ENCODE data around the gene PSD2.

Gene PSD2

DNA sequence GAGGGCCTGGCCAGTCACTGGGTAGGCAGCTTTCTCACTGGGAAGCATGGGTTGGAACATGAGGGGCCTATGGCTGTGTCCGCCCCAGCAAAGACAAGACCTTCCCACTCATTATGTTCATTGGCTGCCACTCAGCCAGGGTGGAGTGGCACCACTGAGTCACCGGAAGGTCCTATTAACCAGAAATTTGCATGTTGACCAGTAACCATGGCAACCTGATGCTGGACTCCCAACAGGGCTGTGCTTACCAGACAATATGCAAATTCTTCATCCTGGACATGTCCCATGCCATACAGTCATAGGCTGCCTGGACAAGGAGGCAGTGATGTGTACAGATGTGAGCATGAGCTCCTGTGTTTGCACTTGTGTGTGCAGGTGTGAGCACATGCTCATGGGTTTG lies 66.7 kb downstream of the PSD2 start:
- DNase-seq (ENCODE audit: low spot score), result no peak
- in situ Hi-C loops (cut with MboI; ENCODE audit: low sequenced_read_pairs, unreplicated experiment), result no loop called here
- TF ChIP-seq, protein P1, sequence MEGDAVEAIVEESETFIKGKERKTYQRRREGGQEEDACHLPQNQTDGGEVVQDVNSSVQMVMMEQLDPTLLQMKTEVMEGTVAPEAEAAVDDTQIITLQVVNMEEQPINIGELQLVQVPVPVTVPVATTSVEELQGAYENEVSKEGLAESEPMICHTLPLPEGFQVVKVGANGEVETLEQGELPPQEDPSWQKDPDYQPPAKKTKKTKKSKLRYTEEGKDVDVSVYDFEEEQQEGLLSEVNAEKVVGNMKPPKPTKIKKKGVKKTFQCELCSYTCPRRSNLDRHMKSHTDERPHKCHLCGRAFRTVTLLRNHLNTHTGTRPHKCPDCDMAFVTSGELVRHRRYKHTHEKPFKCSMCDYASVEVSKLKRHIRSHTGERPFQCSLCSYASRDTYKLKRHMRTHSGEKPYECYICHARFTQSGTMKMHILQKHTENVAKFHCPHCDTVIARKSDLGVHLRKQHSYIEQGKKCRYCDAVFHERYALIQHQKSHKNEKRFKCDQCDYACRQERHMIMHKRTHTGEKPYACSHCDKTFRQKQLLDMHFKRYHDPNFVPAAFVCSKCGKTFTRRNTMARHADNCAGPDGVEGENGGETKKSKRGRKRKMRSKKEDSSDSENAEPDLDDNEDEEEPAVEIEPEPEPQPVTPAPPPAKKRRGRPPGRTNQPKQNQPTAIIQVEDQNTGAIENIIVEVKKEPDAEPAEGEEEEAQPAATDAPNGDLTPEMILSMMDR (IDR thresholded peaks at IDR 0.05; ENCODE audit: borderline replicate concordance, control extremely low read depth, extremely low read depth, insufficient read depth, missing control alignments), result no peak

DNA sequence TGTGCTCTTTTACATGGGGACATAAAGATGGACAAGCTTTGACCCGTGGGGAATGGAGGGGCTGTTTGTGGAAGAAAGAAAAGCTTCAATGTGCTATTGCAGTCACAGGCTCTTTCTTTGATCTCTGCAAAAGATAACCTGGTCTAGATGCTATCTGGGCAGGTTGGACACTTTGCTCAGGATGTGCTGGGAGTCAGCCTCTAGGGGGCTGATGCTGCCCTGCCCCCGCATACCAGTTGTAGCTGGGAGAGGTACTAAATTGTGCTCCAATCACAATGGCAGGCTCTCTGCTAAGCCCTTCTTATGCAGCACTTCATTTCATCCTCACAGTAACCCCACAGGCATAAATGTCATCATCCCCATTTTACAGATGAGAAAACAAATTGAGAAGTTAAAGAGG lies 67.2 kb downstream of the PSD2 start:
- in situ Hi-C loops (cut with MboI; ENCODE audit: low sequenced_read_pairs, unreplicated experiment), result no loop called here
- TF ChIP-seq, protein P1 (IDR thresholded peaks at IDR 0.05; ENCODE audit: borderline replicate concordance, control extremely low read depth, extremely low read depth, insufficient read depth, missing control alignments), result no peak
- DNase-seq (ENCODE audit: low spot score), result no peak

DNA sequence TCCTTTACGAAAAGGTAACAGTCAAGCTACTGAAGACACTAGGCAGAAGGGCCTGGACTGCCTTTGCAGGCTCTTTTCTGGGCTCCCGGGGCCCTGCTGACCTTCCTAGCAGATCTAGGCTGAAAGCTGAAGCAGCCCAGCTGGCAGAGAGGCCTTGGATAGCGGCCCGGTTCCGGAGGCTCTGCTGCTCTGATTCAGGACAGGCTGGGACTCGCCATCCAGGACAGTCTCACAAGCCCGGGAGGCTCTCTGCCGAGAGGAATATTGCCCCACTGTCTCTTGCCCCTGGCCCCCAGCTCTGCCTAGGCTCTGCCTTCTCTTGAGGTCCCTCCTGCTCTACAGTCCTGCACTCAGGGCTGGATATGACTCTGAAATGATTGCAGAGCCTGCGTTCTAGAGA lies 67.8 kb downstream of the PSD2 start:
- TF ChIP-seq, protein P1 (IDR thresholded peaks at IDR 0.05; ENCODE audit: borderline replicate concordance, control extremely low read depth, extremely low read depth, insufficient read depth, missing control alignments), result no peak
- in situ Hi-C loops (cut with MboI; ENCODE audit: low sequenced_read_pairs, unreplicated experiment), result no loop called here
- no peak for DNase-seq (ENCODE audit: low spot score)

DNA sequence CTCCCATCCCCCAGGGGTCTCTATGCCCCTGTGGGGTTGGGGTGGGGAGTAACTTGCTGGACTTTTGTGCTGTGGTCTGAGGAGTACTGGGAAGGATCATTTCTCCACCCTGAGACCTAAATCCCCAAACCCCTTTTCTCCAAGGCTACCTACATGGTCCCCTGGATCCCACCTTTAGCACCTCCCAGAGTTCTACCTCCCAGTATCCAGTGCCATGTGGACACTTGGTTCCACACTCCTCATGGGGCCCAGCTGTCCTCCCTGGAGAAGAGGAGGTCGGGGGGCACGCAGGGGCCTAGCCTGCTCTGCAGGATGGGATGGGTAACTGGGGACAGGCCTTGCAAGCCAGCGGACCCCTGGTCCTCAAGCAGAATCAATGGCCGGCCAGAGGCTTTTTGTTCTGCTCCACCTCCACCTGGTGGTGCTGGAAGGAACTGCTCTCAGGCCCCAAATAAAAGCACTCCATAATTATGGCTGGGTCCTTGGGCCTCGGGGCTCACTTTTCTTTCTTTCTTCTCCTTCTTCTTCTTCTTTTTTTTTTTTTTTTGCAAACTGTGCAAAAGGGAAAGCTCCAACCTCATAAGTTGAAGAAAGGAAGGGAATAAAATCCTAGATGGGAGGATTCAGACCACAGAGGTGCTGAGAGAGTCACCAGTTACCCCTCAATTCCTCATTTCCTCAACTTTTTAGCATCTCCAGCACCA lies 68.4 kb downstream of the PSD2 start:
- DNase-seq (ENCODE audit: low spot score), result peak; percentile 86
- in situ Hi-C loops (cut with MboI; ENCODE audit: low sequenced_read_pairs, unreplicated experiment), result no loop called here
- TF ChIP-seq, protein P1 (IDR thresholded peaks at IDR 0.05; ENCODE audit: borderline replicate concordance, control extremely low read depth, extremely low read depth, insufficient read depth, missing control alignments), result peak; percentile 86

DNA sequence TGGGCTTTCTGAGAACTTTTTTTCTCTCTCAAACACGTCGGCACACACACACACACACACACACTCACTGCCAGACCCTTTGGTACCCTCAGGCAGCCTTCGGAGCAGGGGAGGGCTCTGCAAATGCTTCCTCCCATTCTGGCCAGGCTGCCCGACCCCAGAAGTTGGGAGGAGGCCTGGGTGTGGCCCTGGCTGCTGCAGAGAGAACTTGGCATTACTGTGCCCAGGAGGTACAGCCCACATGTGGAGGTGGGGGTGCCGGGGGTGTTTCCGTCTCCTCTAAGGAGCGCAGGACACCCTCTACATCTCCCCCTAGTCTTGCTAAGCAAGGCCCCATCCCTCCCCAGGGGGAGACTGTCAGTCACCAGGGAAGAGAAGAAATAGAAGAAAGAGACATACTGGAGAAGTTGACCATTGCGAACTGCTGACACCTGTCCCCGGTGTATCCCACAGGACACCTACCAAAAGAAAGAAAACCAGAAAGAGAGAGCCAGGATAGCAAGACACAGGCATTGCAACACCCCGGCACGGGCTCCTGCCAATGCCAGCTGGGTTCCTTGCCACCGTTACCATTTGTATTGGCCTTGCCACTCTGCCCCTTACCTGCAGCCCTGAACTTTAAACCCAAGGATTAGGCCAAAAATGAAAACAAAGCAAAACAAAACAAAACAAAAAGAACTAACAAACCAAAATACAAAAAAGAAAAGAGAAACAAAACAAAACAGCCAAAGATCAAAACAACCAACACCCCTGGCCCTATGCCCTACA lies 69.3 kb downstream of the PSD2 start:
- in situ Hi-C loops (cut with MboI; ENCODE audit: low sequenced_read_pairs, unreplicated experiment), result no loop called here
- TF ChIP-seq, protein P1 (IDR thresholded peaks at IDR 0.05; ENCODE audit: borderline replicate concordance, control extremely low read depth, extremely low read depth, insufficient read depth, missing control alignments), result no peak
- no peak for DNase-seq (ENCODE audit: low spot score)

DNA sequence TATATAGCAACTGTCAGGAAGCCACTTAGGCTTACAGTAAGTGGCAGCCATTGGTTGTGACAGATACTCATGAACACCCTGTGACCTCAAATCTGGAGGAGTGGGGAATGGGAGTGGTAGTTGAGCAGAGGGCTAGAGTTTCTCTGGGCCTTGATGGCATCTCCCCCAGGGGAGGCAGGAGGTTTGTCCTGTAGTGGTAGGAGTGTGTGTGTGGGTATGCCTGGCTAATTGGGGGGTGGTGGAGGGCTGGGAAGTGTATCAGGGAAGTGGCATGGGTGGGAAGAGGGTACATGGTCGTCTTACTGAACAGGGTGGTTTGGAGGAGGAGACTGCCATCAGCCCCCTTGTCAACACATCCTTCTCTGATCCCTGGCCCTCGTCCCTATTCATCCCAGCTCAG lies 71.5 kb downstream of the PSD2 start:
- in situ Hi-C loops (cut with MboI; ENCODE audit: low sequenced_read_pairs, unreplicated experiment), result no loop called here
- TF ChIP-seq, protein P1 (IDR thresholded peaks at IDR 0.05; ENCODE audit: borderline replicate concordance, control extremely low read depth, extremely low read depth, insufficient read depth, missing control alignments), result no peak
- no peak for DNase-seq (ENCODE audit: low spot score)

All from GM13976 (cell line).